Testis (tissue), 2 donors: ENCODE results near the gene NMD3.

Source experiments
- POLR2A ChIP-seq: fragments of 450-650 bp; IDR thresholded peaks from one replicate; pipeline ENCODE4 v1.6.1; 2017; ENCODE audit warnings: antibody characterized with exemption, mild to moderate bottlenecking, moderate library complexity
- TF ChIP-seq, protein P1 (sequence below), 3 experiments: fragments of 450-650 bp in 2 of 3; fragments of 200-600 bp in 1 of 3; sonication (generic) in 1 of 3; IDR thresholded peaks; one replicate each; pipeline ENCODE4 v1.5.1; 2016 to 2019; ENCODE audit warnings: antibody characterized with exemption in 3 of 3, mild to moderate bottlenecking in 2 of 3, moderate library complexity in 1 of 3

DNA sequence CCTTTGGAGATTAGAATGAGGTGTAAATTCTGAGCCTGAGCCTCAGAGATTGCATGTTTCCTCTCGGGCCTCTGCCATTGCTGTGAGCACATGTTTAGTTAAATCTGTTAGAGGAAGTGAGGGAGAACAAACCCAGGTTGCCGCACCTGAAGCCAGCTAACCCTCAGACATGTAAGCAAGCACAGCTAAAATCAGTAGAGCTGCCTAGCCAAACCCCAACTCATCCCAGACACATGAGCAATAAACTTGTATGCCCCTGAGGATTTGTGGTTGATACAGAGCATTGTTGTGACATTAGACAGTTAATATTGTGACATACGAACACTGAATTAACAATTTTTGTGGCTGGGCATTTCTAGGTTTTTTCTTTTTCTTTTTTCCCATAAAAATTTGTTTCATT is 41.9 kb downstream of the NMD3 start:
- no peak for TF ChIP-seq POLR2A
- TF ChIP-seq, protein P1, sequence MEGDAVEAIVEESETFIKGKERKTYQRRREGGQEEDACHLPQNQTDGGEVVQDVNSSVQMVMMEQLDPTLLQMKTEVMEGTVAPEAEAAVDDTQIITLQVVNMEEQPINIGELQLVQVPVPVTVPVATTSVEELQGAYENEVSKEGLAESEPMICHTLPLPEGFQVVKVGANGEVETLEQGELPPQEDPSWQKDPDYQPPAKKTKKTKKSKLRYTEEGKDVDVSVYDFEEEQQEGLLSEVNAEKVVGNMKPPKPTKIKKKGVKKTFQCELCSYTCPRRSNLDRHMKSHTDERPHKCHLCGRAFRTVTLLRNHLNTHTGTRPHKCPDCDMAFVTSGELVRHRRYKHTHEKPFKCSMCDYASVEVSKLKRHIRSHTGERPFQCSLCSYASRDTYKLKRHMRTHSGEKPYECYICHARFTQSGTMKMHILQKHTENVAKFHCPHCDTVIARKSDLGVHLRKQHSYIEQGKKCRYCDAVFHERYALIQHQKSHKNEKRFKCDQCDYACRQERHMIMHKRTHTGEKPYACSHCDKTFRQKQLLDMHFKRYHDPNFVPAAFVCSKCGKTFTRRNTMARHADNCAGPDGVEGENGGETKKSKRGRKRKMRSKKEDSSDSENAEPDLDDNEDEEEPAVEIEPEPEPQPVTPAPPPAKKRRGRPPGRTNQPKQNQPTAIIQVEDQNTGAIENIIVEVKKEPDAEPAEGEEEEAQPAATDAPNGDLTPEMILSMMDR (IDR thresholded peaks at IDR 0.05) = no peak
